Natural killer cell (primary cell): Measurements from ENCODE around the gene PPP3CA. TPM values are rescaled to one million over a fixed set of nuclear protein-coding genes. Genes with fewer than 3 reads are reported as not detected.
A peak's percentile ranks its signal among the peaks of the same experiment; 100 is the strongest.
"Not testable (repeated sequence)": the region's sequence is repeated elsewhere in the genome, so short reads cannot be mapped to it uniquely, and the experiment has no call there.

Experiments
- ATAC-seq, 3 donors: fragments of 150-1000 bp in 2 of 3; fragments of 200-7000 bp in 1 of 3; cut with Tn5 transposase; 1 replicate in 1 of 3; 2 replicates in 2 of 3; pipeline ENCODE4 v1.10.0; 2021; ENCODE audit warnings: mild to moderate bottlenecking in 2 of 3, moderate library complexity in 2 of 3
- DNase-seq, 2 donors: peaks; one replicate each; pipeline versions ENCODE4 v3.0.0 to v3.0.0-alpha.2; 2013 to 2021; ENCODE audit warnings: mixed read lengths in 1 of 2
- H3K27ac ChIP-seq: one replicate; pipeline ENCODE4 v1.5.1; 2013; ENCODE audit warnings: mild to moderate bottlenecking, low read length
- H3K27me3 ChIP-seq: one replicate; pipeline ENCODE4 v1.6.1; 2013; ENCODE audit warnings: low read length; ENCODE audit not compliant: control insufficient read depth, insufficient read depth
- H3K36me3 ChIP-seq: one replicate; pipeline ENCODE4 v1.6.1; 2013; ENCODE audit warnings: low read length; ENCODE audit not compliant: control insufficient read depth, insufficient read depth
- H3K4me1 ChIP-seq: one replicate; pipeline ENCODE4 v1.6.1; 2013; ENCODE audit warnings: low read length; ENCODE audit not compliant: control insufficient read depth, insufficient read depth
- H3K4me3 ChIP-seq: one replicate; pipeline ENCODE4 v1.5.1; 2013; ENCODE audit warnings: low read length
- H3K9me3 ChIP-seq: one replicate; pipeline ENCODE4 v1.6.1; 2013; ENCODE audit warnings: low read length; ENCODE audit not compliant: control insufficient read depth, insufficient read depth
- H3K27ac Mint-ChIP-seq, 2 donors: one replicate each; pipeline ENCODE4 v1.8.0; 2022; ENCODE audit warnings: mild to moderate bottlenecking in 2 of 2, mixed read lengths in 2 of 2, moderate library complexity in 1 of 2
- H3K27me3 Mint-ChIP-seq, 2 donors: one replicate each; pipeline ENCODE4 v1.8.0; 2022; ENCODE audit warnings: low read depth in 2 of 2, mixed read lengths in 2 of 2
- H3K36me3 Mint-ChIP-seq: one replicate; pipeline ENCODE4 v1.8.0; 2022; ENCODE audit warnings: mixed read lengths
- H3K4me1 Mint-ChIP-seq, 2 donors: one replicate each; pipeline ENCODE4 v1.8.0; 2022; ENCODE audit warnings: mixed read lengths in 2 of 2
- H3K4me3 Mint-ChIP-seq: one replicate; pipeline ENCODE4 v1.8.0; 2022; ENCODE audit warnings: mild to moderate bottlenecking, moderate library complexity, mixed read lengths
- H3K9me3 Mint-ChIP-seq, 2 donors: one replicate each; pipeline ENCODE4 v1.8.0; 2022; ENCODE audit warnings: mixed read lengths in 2 of 2
- CTCF ChIP-seq: fragments of 200-600 bp; IDR thresholded peaks from one replicate; pipeline ENCODE4 v1.8.0; 2022; ENCODE audit warnings: antibody characterized with exemption
- WGBS: methylation state at CpG from one replicate; pipeline ENCODE4 v1.1.7; 2013; ENCODE audit warnings: missing lambda C conversion rate; ENCODE audit not compliant: insufficient coverage; 5-methylcytosine and 5-hydroxymethylcytosine counted together
- intact Hi-C: fragments of 100-400 bp; cut with micrococcal nuclease; formaldehyde crosslinking; loops from one replicate; pipeline ENCODE4 v1.14.2; 2022
- total RNA-seq, 4 donors: library from RNA; stranded (reverse); fragments of 120-200 nt in 1 of 4; gene quantifications; one replicate each; pipeline versions ENCODE4 v1.2.3 to v1.2.4, GENCODE V29; 2013 to 2022

PPP3CA gene
- total RNA-seq, 3 donors from 2014 or later (not counting 1 experiment from before 2014, with no cell fraction given), result 53.1 to 73.1 (median 58.0) TPM

DNA sequence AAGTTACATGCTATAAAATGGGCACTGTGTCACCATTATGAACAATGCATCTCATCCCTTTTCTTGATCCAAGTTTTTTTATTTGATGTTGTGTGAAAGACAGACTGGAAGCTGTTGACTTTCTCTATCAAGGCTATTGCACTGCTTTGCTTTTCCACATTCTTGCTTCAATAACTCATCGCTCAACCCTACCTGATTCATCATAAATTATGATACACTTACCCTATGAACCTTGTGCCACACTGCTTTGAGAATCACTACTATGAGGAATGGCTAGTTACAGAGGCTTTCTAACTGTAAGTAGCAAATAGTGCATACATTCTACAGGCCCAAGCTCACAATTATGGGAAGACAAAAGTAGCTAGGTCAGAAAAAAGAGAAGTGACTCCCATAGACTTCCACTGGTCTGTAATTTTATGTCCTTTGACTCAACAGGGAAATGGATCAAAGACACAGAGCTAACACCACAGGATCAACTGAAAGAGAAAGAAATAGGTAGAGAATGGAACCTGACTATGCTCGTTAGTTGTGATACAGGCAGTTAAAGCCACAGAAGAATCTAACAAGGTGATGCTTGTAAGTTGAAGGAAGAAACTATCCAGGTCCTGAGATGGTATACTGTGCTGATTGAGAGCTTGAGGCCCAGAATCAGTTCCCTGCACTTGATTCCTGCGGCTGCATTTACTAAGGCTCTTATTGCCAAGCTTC, 163.5 kb downstream of the PPP3CA start:
- H3K27ac Mint-ChIP-seq, result peak overlapping the region in 1 of 2 donors; percentile 1
- H3K36me3 Mint-ChIP-seq, result no peaks in the 10 kb centered on the region
- H3K4me1 Mint-ChIP-seq, result peaks cover 49 to 52% of the 10 kb centered on the region in 2 donors
- ATAC-seq (no peak), DNase-seq (no peak)
- Histone ChIP-seq H3K36me3 (no peaks in the 10 kb centered on the region), H3K4me1 (no peaks in the 10 kb centered on the region), H3K27ac (no peak overlapping the region), H3K9me3 (no peaks in the 10 kb centered on the region), H3K27me3 (no peaks in the 10 kb centered on the region), H3K4me3 (no peak overlapping the region)
- no peak overlapping the region for H3K4me3 Mint-ChIP-seq
- no peaks in the 10 kb centered on the region for H3K9me3 Mint-ChIP-seq
- intact Hi-C loops, result no loop called here
- 95% methylated on average over 2 of the region's 3 CpGs for WGBS
- no peaks in the 10 kb centered on the region for H3K27me3 Mint-ChIP-seq
- no peak for TF ChIP-seq CTCF

DNA sequence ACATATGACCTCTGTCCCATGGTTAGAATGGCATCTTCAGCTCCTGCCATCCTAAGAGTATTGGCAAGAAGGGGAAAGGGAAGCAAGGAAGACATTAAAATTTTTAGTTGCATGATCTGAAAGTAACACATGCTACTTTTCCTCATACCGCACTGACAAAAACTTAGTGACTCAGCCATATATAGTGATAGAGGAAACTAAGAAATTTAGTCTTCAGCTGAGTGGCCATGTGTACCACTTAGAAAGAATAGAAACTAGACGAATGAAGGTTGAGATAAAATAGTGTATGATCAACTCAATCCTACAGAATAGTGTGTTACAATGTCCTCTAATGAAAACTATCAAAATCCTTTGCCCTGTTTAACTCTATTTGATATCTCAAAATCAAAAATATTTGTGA, 164.1 kb downstream of the PPP3CA start:
- Mint-ChIP-seq H3K4me3 (no peak overlapping the region), H3K4me1 (peaks cover 54 to 55% of the 10 kb centered on the region in 2 donors), H3K27ac (no peak overlapping the region), H3K9me3 (no peaks in the 10 kb centered on the region), H3K27me3 (no peaks in the 10 kb centered on the region), H3K36me3 (no peaks in the 10 kb centered on the region)
- Histone ChIP-seq H3K27me3 (no peaks in the 10 kb centered on the region), H3K36me3 (no peaks in the 10 kb centered on the region), H3K27ac (no peak overlapping the region), H3K9me3 (no peaks in the 10 kb centered on the region), H3K4me1 (no peaks in the 10 kb centered on the region), H3K4me3 (no peak overlapping the region)
- intact Hi-C loops, result no loop called here
- DNase-seq (no peak), ATAC-seq (no peak)
- TF ChIP-seq CTCF, result no peak
- whole genome bisulfite sequencing, result no CpG with 5 or more reads among the region's 2 CpGs

GRCh38 chr4:101182688-101183087, 164.6 kb downstream of the PPP3CA start:
- intact Hi-C loops, H3K4me3 Mint-ChIP-seq, H3K4me1 ChIP-seq, H3K9me3 Mint-ChIP-seq, H3K27ac ChIP-seq, DNase-seq, H3K36me3 ChIP-seq, H3K27me3 ChIP-seq, H3K9me3 ChIP-seq, H3K27ac Mint-ChIP-seq, H3K4me3 ChIP-seq, H3K27me3 Mint-ChIP-seq, H3K36me3 Mint-ChIP-seq, ATAC-seq: not testable (repeated sequence)
- peaks cover 50 to 54% of the 10 kb centered on the region in 2 donors for H3K4me1 Mint-ChIP-seq
- 97% methylated on average over 4 of the region's 4 CpGs for WGBS

DNA sequence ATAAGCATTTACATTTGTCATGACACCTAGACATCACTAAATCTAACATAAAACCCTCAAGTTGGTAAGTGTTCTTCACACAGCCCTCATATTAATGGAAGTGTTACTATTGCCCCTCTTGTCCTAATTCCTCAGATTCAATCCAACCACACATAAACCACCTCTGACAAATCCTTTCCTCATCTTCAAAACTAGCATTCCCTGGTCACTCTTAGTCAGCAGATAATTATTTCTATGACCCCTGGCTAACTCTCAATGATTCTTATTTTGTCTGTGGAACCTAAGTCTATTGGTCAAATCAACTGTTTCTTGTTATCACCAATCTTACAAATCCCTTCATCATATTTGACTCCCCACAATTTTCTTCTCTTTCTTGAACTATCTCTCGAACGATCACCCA, 168.6 kb downstream of the PPP3CA start:
- TF ChIP-seq CTCF, result no peak
- Mint-ChIP-seq H3K36me3 (no peaks in the 10 kb centered on the region), H3K4me3 (no peak overlapping the region), H3K9me3 (no peaks in the 10 kb centered on the region), H3K27ac (peak overlapping the region; percentile 3), H3K4me1 (peaks cover 40 to 59% of the 10 kb centered on the region in 2 donors), H3K27me3 (no peaks in the 10 kb centered on the region)
- intact Hi-C loops, result no loop called here
- Histone ChIP-seq H3K27ac (no peak overlapping the region), H3K4me1 (no peaks in the 10 kb centered on the region), H3K36me3 (no peaks in the 10 kb centered on the region), H3K27me3 (no peaks in the 10 kb centered on the region), H3K9me3 (no peaks in the 10 kb centered on the region), H3K4me3 (no peak overlapping the region)
- ATAC-seq (no peak), DNase-seq (no peak)
- 94% methylated on average over 2 of the region's 2 CpGs for WGBS
